Measurements from ENCODE around the gene NCOA4.
A peak's percentile ranks its signal among the peaks of the same experiment; 100 is the strongest.
"Not testable (repeated sequence)": the region's sequence is repeated elsewhere in the genome, so short reads cannot be mapped to it uniquely, and the experiment has no call there.

Gene NCOA4

DNA sequence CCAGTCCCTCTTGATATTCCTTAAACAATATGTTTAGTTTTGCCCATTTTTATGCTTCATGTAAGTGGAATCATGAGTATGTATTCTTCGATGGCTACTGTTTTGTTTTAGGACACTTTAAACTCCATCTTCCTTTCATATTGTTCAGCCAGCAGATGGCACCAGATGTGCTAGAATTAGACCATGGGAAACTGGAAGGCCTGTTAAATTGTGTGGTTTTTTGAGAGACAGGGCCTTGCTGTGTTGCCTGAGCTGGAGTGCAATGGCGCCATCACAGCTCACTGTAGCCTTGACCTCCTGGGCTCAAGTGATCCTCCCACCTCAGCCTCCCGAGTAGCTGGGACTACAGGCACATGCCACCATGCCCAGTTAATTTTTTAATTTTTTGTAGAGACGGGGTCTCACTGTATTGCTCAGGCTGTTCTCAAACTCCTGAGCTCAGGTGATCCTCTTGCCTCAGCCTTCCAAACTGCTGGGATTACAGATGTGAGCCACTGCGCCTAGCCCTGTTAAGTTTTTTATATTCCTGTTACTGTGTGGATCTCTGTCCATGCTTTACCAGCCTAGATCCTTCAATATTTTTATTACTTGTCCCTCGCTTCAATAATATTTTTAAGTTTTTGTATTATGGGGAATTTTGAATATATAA is 46.8 kb downstream of the NCOA4 start:
- DNase-seq (ENCODE audit: low spot score): not testable (repeated sequence)

DNA sequence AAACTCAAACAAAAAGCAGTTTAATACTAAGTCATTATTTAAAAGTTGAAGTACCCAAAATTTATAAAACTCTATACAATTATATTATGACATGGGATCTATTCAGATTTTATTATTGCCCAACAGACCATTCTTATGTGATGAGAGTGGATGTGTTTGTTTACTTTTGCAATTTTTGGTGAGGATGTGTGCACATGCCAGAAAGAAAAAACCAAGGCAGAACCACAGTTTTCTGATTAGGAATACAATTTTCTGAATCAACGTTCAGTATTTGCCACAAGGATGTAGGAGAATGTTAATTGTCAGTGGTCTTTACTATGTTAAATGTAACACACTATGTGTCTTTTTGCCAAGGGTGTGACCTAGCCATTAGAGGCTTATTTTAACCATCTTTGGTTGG is 49.1 kb downstream of the NCOA4 start:
- DNase-seq (ENCODE audit: low spot score): not testable (repeated sequence)

DNA sequence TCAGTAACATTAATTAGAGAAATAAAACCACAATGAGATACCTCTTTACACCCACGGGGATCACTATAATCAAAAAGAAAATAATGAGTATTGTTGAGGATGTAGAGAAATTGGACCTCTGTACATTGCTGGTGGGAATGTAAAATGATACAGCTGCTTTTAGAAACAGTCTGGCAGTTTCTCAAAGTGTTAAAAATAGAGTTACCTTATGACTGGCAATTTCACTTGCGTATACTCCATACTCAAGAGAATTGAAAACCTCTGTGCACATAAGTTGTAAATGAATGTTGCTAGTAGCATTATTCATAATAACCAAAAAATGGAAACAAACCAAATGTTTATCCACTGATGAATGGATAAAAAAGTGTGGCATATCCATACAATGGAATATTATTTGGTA is 51.9 kb downstream of the NCOA4 start:
- not testable (repeated sequence) for DNase-seq (ENCODE audit: low spot score)

DNA sequence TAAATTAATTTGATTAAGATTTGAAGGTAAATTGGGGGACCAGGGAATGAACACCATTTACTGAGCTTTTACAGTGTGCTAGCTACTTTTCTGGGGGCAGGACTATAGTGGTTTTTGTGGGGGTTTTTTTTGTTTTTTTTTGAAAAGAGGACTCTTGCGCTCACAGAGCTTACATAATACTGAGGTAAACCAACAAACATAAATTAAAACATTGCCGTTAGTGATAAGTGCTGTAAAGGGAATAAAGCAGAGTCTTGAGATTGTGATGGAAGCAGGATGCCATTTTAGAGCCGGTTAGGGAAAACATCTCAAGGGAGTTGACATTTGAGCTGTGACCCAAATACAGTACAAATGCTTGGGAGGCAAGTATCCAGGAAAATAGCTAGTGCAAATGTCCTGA is 56.4 kb downstream of the NCOA4 start:
- DNase-seq (ENCODE audit: low spot score): not testable (repeated sequence)

DNA sequence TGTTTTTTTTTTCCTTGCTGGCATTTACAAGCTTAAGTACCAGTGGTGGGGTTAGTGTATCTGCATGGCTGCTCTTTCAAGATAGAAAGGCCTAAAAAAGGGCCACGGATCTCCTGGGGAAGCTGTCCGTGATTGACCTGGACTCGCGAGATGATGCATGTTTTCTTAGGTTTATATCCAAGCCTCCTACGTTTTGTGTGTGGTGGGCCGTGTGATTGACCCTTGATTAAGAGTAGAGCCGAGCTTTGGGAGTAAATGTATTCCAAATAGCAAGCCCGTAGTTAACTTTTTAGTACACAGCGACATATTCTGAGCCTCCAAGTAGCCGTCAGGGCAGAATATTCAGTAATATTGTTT is 57.6 kb downstream of the NCOA4 start:
- peak; percentile 2 for DNase-seq (ENCODE audit: low spot score)

DNA sequence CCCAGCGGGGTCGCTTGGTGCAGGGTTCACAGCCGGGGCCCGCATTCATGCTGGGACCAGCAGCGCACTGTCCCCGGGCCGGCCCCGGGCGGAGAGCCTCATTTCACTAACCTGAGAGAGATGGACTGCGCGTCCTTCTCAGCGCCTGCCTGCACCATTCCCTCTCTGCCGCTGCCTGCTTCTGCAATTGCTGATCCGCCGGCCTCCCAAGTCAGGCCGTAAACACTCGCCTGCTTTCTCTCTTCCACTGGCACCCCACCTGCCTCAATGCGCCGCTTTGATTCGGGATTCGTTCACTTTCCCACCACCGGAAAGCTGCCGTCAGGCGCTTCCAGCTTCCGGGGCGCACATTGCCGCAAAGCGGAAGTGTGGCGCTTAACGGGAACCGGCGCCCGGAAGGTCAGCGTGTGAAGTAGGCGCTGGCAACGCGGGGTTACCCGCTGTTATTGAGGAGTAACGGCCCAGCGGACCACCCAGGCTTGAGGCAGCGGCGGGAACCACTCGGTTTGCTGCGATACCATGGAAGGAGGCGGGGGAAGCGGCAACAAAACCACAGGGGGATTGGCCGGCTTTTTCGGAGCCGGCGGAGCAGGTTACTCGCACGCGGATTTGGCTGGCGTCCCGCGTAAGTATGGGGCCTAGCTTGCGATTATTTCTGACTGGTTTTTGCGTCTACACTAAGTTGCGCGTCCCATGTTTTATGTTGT is 58.2 kb downstream of the NCOA4 start, which contains the start of gene TIMM23:
Gene TIMM23, plus strand, starts transcription at position 384 of the 707 bp plus-strand sequence. Its CDS starts 136 bp downstream, at position 520.
- peak; percentile 43 for DNase-seq (ENCODE audit: low spot score)

DNA sequence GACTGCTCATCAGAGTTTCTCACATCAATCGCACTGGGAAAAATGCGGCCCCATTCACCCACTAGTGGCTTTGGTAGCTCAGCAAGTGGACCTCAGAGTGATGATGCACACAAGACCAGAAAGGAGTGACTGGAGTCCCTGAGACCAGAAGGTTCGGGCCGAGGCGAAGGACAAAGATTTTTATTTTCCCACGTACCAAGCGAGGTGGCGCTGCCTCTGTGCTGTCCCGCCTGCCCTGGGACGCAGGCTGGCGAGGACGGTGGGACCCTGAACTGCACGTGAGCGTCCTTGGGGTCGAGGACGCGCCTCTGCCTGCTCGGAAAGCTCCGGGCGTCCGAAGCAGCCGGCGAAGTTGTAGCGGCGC is 58.7 kb downstream of the NCOA4 start:
- DNase-seq (ENCODE audit: low spot score): peak; percentile 1

DNA sequence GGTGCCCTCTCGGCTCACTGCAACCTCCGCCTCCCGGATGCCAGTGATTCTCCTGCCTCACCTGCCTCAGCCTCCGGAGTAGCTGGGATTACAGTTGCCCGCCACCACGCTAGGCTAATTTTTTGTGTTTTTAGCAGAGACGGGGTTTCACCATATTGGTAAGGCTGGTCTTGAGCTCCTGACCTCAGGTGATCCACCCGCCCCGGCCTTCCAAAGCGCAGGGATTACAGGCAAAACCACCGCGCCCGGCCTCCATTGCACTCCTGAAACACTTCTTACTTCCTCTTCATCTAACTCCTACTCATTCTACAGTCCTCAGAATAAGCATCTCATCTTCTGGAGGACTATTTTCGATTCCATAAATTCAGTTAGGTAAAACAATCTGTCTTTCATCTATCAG is 59.4 kb downstream of the NCOA4 start:
- not testable (repeated sequence) for DNase-seq (ENCODE audit: low spot score)

DNA sequence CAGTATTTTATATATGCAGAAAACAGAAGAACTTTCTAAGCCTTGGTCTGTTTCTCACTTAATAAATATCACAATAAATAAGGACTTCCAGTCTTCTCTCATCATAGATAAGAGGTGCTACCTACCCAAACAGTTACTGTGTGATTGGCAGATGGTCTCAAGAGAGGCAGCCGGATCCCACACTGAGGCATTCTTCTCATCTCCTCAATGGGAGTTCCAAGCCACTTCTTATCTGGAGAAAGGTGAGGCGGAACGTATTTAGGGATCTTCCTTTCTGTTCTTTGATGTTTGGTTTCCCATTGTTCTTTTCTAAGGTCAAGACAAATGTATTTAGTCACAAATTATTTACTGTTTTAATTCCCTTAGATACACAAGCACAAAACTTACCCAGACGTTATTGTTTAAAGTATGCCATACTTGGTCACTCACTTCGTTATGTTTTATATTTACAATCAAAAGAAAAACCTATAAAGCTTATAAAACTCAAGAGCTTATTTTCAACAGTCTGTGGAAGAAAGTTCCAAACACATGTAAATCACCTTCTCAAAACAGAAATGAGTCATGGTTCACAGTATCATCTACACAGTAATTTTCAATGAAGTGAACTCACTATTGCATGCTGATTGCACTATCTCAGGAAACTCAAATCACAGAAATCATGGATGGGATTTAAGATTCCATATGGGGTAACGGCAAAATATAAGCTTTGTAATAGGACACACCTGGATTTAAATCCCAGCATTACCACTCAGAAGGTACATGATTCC is 67.6 kb downstream of the NCOA4 start:
- not testable (repeated sequence) for DNase-seq (ENCODE audit: low spot score)

DNA sequence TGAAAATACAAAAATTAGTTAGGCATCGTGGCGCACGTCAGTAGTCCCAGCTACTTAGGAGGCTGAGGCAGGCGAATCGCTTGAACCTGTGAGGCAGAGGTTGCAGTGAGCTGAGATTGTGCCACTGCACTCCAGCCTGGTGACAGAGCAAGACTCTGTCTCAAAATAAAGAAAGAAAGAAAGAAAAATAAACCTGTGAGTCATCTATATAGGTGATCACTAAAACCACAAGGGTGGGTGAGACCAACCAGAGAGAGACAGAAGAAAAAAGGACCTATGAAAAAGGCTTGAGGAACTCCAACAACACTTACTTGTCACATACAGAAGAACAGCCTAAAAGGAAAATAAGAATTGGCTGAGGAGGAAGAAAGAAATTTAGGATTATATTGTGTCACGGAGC is 72.5 kb downstream of the NCOA4 start:
- not testable (repeated sequence) for DNase-seq (ENCODE audit: low spot score)

DNA sequence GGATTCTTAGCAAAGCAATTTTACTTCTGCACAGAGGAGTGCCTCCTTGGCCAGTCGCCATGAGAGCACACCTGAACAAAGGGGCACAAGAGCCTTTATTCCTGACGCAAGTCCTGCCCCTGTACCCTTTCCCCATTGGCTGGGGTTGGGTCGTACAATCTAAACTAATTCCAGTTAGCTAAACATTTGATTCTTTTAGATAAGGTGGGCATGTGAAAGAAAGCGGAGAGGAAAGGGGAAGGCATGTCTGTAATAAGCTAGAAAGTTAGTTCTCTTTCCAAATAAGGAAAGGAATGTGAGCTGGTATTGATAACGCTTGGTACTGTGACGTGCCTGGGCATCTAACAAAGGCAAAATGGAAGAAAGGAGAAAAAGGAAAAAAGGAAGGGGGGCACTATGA is 73.8 kb downstream of the NCOA4 start:
- DNase-seq (ENCODE audit: low spot score): not testable (repeated sequence)
